ENCODE results near the gene CD101.

Gene CD101

DNA sequence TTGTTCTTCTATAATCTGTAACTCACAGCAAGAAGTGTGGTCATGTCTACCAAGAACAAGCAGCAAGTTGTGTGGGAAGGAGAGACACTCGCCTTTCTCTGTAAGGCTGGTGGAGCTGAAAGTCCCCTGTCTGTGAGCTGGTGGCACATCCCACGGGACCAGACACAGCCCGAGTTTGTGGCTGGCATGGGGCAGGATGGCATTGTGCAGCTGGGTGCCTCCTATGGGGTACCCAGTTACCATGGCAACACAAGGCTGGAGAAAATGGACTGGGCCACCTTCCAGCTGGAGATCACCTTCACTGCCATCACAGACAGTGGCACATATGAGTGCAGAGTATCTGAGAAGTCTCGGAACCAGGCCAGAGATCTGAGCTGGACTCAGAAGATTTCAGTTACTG is 15.5 kb downstream of the CD101 start:
- no peak for DNase-seq

DNA sequence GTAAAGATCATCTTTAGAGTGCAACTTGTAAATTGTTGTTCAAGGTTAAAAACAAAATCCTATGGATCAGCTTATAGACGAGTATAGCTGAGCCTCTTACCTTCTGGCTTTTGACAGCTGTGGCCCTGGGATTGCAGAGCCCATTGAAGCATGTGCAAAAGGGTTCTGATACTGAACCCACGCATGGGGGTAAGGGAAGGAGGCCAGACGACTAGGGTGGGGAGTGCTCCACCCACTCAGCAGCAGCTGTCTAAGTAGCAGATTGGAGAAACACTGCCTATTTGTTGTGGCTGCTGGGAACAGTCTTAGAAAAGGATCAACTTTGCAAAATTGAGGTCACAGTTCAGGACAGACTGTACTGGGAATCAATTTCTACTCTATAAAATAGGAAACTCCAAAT is 16.1 kb downstream of the CD101 start:
- DNase-seq = no peak

DNA sequence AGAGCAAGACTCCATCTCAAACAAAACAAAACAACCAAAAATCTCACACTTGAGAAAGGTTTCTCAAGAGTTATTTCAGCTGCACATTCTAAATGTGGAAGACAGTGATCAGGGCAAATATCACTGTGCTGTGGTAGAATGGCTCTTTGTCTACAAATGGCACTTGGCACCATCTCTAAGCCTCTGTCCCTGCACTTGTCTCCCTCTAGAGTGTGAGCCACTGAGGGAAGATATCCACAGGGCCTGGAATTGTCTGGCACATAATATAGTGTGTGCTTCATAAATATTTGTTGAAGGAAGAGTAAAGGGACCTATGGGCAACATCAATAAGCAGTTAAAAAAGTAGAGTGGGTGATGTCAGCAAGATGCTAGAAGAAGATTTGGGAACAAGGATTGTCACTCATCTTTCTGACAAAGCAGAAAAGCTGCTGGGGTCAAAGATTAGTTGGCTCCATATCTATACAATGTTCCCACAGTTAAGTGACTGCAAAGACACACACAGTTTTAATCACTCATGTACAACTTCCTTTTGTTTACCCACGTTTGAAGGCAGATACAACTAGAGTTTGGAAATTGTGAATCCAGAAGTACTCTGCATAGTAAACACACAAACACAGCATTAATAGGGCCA is 19.1 kb downstream of the CD101 start:
- DNase-seq = no peak

DNA sequence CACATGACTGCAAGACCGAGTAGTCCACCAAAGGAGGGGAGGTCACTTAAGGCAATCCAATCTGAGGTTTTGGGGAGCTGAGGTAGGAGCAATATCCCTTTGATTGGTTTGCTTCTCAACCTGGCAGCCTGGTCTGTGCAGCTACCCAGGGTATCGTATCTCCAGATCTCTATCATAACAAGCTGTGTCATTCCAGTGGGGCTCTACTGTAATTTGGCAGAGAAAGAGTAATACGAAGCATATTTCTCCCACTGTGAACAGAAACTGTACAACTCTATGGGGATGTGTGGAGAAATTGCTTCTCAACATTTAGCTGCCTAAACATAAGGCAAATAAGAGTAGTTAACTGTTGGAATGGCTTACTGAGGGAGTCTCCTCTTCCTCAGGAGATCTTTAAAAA is 20.6 kb downstream of the CD101 start:
- DNase-seq = no peak

DNA sequence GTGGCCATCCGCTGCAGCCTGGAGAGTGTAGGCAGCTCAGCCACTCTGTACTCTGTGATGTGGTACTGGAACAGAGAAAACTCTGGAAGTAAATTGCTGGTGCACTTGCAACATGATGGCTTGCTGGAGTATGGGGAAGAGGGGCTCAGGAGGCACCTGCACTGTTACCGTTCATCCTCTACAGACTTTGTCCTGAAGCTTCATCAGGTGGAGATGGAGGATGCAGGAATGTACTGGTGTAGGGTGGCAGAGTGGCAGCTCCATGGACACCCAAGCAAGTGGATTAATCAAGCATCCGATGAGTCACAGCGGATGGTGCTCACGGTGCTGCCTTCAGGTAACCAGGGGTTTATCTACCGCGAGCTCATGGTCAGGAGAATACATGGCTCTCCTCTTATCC is 24.0 kb downstream of the CD101 start:
- no peak for DNase-seq

DNA sequence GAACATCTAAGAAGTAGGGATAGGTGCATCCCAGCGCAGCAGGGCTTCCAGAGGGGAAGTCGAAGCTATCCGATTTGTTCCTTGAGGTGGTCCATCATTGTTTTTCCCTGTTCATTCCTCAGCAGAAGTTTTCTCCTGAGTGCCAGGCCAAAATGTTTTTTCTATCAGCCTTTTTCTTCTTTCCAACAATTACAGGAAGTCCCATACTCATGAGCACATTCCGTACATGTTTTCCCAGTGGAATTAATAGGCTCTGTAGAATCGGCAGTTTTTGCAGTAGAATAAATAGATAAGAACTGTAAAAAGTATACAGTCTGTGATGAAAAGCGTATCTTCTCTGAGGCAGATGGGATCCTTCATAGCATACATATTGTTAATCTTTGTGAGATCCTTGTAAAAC is 24.8 kb downstream of the CD101 start:
- DNase-seq = no peak

DNA sequence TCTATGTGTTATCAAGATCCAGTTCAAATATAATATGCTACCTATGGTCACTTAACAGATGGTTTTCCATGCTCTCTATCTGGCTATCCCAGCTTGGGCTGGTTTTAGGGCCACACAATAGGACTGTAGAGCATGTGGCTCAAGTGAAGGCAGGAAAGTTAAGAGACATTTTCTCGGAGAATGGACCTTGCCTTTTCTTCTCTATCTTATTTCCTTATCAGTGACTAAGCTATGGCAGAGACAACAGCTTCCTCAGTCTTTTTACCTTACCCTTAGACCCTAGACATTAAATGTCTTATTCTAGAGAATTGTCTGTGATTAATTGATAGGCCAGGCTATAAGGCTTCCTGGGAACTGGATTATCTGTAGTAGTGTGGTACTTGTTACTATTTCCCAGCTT is 28.1 kb downstream of the CD101 start:
- DNase-seq = no peak

DNA sequence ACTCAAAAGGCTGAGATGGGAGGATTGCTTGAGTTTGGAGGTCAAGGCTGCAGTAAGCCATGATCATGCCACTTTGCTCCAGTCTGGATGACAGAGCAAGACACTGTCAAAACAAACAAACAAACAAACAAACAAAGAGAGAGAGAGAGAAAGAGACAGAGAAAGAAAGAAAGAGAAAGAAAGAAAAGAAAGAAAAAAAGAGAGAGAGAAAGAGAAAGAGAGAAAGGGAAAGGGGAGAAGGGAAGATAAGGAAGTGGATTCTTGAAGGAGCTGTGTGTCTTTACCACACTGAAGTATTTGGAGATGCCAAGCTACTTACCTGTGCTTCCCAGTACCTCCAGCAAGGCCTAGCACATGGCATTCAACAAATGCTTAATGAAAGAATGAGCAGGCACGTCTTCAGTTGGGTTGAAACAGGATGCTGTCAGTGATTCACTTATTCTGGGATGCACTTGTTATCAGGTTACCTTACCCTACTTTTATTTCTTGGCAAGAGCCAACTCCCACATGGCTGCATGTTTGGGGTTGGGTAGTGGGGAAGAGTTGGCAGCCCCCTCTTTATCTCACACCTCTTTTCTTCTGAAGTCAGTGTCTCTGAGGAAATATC is 28.8 kb downstream of the CD101 start:
- DNase-seq = no peak

DNA sequence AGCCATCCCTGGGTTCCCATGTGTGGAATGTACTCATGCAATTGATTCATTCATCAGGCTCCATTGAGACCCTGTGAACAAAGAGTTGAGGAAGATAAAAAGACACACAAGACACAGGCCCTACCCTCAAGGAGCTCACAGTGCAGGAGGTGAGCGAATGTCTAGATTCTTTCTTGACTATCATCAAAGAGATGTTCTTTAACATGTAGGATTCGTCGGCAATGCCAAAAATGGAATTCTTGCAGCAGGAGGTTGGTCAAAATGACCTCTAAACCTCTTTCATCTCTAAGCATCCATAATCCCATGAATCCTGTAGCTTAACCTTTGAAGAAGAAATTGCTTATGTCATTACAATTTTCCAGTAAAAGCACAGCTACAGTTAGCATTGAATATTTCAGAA is 30.7 kb downstream of the CD101 start:
- DNase-seq = no peak

DNA sequence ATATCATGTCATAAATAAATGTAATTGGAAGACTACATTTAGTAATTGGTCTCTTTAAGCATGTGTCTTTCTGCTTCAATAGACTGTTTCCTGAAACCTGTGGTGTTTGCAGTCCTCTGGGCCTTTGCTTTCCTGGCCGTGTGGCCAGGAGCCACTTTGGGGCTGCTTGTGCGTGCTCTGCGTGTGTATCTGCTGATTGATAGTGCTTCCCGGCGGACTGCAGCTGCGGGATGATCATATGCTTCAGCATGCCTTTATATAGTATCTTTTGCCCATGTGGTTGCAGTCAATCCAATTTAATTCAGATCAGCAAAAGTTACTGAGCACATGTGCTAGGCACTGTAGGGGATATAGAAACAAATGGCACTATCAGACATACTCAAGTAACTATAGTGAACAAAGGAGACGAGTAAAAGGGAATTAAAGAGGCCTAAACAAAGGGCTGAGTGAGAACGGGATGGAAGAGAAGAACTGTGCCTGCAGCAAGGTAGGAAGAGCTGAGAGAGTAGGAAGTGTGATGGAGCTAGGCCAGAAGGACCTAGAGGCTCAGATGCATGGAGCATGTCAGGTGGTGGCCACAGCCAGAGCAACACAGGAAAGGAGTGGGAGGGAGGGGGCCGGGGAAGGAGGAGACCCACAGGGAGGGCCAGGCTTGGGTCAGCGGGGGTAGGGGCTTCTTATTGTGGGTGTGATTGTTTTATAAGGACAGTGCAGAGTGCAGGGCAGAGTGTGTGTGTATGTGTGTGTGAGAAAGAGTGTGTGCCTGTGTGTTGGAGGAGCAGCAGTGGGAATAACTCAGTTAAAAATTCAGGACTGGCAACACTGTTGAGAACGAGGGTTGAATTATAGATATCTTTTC is 31.4 kb downstream of the CD101 start:
- DNase-seq = no peak

DNA sequence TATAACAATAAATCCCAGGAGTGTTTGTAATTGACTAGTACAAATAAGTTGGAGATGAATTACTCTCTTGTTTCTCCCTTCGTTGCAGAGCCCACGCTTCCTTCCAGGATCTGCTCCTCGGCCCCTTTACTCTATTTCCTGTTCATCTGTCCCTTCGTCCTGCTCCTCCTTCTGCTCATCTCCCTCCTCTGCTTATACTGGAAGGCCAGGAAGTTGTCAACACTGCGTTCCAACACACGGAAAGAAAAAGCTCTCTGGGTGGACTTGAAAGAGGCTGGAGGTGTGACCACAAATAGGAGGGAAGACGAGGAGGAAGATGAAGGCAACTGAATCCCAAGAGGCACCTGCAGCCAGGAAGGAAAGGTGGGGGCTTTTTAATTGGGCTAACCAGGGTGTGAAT is 32.2 kb downstream of the CD101 start:
- no peak for DNase-seq

DNA sequence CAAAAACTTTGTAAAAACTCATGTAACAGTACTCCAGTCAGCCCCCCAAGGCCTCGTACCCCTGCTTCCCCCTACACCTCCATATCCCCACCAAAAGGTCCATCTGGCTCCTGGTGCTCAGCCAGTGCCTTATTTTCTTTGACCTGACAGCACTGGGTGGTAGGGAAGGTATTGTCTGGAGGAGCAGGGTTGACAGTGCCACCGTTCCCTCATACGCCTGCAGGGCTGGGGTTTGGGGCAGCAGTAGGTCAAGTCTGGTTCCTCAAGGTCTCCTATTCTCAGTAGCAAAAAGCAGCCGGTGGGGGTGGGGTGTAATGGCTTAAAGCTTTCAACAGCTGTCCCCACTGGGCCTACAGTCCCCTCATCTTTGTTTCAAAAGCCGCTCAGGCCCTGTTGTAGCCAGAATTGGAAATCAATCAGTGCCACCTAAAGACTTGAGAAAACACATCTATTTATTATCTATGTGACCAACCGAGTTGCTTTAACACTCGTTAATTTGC is 33.3 kb downstream of the CD101 start:
- DNase-seq = no peak

DNA sequence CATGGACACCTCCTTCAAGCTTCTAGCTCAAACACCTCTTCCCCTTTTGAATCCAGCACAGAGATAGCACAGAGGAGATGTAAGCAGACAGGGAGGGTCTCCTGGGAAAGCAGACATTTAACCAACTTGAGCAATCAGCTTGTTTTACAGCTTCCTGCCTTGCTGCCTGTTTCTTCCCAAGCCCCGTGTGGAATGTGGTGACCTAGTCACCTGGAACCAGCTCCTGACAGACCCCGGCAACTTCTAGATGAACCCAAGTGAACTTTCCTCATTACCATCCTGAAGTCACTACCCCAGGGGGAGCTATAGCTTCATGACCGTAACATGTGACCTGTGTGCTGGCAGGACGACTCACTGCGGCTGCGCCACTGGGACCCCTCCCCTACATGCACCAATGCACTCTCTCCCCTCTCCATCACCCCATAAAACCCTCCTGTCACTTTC is 34.5 kb downstream of the CD101 start:
- no peak for DNase-seq

DNA sequence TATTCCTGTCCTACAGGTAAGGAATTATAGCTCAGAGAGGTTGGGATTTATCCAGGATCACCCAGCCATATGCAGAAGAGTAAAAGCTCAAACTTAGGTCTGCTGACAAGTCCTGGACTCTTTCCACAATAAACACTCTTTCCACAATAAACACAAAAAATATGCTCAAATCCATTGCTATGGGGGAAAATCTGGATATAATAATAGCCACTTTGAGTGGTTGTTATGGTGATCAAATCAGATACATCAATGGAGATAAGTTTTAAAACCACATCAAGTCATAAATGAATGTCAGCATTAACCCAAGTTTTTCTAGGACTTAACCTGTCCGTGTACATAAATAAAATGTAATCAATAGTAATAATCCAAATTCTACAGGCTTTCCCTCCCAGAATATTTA is 36.2 kb downstream of the CD101 start:
- no peak for DNase-seq

DNA sequence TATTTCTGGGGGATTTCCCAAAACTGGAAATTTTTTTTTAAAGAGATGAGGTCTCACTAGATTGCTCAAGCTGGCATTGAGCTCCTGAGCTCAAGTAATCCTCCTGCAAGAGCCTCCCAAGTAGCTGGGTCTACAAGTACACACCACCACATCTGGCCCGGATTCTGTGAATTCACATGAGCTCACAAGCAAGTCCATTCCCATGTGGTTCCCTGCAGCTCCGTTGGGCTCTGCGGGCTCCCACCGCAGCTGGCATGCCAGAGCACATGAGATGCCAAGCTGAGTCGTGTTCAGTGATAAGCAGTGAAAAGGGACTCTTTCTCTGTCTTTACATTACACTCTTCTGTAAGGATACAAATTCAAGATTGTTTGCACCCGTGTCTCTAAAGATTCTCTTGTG is 36.7 kb downstream of the CD101 start:
- no peak for DNase-seq

DNA sequence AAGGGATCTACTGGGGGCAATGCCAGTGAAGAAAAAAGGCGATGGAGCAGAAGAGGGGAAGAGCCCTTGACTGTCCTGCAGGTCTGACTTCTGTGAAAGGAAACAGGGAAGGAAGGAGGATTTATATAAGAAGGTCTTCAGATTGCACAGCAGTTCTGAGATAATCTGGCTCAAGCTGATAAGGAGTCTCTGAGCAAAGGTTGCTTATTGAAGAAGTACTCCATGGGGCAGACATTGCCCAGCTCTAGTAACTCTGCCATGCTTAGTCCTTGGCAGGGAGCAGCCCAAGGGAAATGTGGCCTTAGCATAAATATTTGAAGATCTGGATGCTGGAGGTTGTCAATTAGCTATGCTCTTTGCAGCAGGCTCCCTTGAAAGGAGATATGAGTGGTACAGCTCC is 42.7 kb downstream of the CD101 start:
- no peak for DNase-seq

DNA sequence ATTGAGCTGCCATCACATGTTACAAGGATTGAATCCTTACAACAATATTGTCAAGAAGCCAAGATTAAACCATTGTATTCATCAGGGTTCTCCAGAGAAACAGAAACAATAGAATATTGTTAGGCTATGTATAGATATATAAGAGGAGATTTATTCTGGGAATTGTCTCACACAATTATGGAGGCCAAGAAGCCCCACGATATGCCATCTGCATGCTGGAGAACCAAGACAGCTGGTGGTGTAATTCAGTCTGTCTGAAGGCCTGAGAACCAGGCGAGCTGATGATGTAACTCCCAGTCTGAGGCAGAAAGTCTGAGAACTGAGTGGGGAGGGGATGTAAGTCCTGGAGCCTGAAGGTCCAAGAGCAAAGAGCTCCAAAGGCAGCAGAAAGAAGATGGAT is 44.1 kb downstream of the CD101 start:
- DNase-seq = no peak

DNA sequence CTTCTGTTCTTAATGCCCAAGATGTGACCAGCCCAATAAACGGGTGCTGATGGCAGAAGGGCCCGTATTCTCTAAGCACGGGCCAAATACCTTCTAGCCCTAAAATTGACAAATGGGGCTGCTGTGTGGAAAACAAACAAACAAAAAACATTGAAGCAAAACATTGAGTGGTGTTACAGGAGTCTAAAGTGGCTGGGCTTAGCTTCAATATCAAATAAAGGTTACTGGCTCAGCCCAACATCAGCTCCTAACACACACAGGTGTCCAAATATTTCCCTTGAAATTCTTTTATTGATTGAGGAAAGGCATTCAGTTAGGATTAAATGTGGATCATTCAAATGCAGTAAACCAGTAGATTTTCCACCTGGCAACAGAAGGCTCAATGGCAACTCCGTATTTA is 45.2 kb downstream of the CD101 start:
- no peak for DNase-seq

DNA sequence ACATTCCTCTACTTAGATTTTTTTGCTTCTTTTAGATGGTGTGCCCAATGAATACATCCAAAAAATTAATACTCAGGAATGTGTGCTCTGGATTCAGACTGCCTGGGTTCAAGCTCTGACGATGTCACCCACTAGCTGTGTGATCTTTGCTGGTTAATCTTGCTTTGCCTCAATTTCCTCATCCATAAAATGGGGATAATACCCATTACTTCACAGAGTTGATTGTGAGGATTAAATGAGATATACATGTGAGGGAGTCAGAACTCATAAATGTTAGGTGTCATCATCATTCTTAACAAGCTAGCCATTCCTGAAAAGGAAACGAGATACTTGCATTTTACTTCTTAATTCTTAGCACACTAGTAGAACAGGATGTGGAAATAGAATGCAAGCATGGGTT is 45.7 kb downstream of the CD101 start:
- DNase-seq = no peak

DNA sequence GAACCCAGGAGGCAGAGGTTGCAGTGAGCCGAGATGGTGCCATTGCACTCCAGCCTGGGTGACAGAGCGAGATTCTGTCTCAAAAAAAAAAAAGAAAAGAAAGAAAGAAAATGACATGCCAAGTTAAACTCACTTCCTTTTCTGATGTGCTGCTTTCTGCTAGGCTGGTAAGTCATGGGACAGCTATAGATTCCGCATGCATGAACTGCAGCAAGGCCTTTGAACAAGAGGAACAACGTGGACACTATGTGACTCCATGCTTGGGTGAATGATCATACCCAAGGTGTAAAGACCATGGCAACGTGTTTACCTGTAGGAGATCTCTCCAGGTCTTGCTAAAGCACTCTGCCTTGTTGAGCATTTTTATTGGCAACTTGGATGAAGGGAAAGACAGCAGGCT is 48.3 kb downstream of the CD101 start:
- DNase-seq = no peak

DNA sequence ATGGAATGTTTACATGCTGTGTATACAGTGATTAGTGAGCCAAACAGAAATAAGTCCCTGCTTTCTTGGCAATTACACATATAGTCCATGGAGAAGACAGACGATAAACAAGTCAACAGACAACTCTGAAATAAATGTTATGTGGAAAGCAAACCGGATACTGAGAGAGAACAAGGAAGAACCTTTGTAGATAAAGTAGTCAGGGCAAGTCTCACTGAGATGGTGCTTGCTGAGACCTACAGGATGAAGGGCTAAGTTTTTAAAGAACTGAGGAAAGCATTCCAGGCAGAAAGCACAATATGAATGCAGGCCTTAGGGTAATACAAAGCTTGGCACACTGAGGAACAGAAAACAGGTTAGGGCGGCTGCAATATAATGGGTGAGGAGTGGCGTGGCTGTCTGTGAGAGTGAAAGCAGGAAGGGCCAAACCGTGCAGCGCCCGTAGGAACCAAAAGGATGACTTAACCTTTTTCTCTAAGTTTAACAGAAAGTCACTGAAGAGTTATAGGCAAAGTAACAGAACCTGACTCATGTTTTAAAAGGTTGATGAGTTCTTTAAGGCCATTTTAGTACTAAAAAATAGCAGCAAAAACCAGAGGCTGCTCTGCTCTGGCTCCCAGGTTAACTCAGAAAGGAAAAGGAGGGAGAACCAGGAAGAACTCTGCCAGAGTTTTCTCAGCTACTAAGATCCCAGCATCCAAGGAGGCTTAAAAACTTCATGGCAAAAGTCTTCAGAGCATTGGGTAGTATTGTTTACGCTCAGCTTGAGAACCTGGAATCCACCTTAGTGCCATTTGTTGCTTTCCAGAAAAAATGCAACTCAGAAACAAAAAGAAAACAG is 49.9 kb downstream of the CD101 start:
- peak; percentile 23 for DNase-seq

DNA sequence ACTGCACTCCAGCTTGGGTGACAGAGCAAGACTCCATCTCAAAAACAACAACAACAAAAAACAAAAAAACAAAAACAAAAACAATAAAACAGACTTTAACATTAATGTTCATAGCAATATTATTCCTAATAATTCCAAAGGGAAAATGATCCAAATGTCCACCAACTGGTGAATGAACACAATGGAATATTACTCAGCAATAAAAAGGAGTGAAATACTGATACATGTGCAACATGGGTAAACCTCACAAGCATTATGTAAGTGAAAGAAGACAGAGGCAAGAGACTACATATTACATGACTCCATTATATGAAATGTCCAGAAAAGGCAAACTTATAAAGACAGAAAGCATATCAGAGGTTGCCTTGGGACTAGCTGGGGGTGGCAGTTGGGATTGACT is 52.5 kb downstream of the CD101 start:
- no peak for DNase-seq

DNA sequence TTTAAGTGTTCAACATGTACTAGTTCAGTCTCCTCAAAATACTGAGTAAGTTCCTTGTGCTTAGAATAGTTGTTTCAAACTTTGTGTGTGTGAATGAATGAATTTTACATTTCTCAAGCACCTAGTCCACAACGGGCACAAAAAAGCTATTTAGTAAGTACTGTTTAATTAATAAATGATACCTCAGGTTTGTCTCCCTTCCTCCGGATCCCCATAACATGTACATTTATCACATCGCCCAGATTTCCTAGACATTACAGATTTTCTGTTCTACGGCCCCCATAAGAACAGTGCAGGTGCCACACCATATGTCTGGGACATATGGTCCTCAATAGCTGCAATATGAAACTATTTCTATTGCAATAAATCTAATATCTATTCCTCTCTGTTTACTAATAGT is 57.2 kb downstream of the CD101 start:
- no peak for DNase-seq
